IMR-90 (cell line): ENCODE data around the gene LRIG1. TPM values are rescaled to one million over a fixed set of nuclear protein-coding genes. Genes with fewer than 3 reads are reported as not detected.

Experiments used
- ATAC-seq: fragments of 200-7000 bp; cut with Tn5 transposase; 2 replicates; pipeline ENCODE4 v1.9.1; 2020; ENCODE audit warnings: low read depth, mild to moderate bottlenecking, moderate library complexity
- BruUV-seq: library from RNA; stranded (reverse); fragments of 400-500 nt; replicated peaks from 2 replicates; lab custom pipeline; 2021; lab: Mats Ljungman, UMichigan
- CTCF ChIA-PET: fragments of 300-600 bp; formaldehyde crosslinking; extraction: SDS; loops from one replicate; lab custom pipeline; 2021; ENCODE audit warnings: antibody characterized with exemption; lab: Yijun Ruan, JAX
- POLR2A ChIA-PET: fragments of 300-600 bp; sonication (Branson Sonifier 250); formaldehyde crosslinking; loops from one replicate; lab custom pipeline; 2022; ENCODE audit warnings: antibody characterized with exemption; ENCODE audit not compliant: unreplicated experiment; lab: Charles Lee
- DNase-seq: peaks from one replicate; pipeline ENCODE4 v3.0.0; 2013
- H2AFZ ChIP-seq: replicated peaks from 2 replicates; pipeline ENCODE3; 2013; ENCODE audit warnings: low read length, mild to moderate bottlenecking; ENCODE audit not compliant: poor library complexity
- H2AK5ac ChIP-seq: 2 replicates; pipeline ENCODE4 v1.6.1; 2013; ENCODE audit warnings: low read depth, low read length, inconsistent platforms
- H2AK9ac ChIP-seq: replicated peaks from 2 replicates; pipeline ENCODE3; 2013; ENCODE audit warnings: mild to moderate bottlenecking, low read depth, low read length, moderate library complexity; ENCODE audit not compliant: poor library complexity
- H2BK120ac ChIP-seq: 2 replicates; pipeline ENCODE4 v1.6.1; 2013; ENCODE audit warnings: low read depth, low read length, inconsistent platforms
- H2BK15ac ChIP-seq: 3 replicates; pipeline ENCODE4 v1.6.1; 2013; ENCODE audit warnings: low read depth, low read length, inconsistent platforms
- H2BK20ac ChIP-seq: 2 replicates; pipeline ENCODE4 v1.6.1; 2013; ENCODE audit warnings: low read depth, mild to moderate bottlenecking, inconsistent platforms, low read length, moderate library complexity
- H2BK5ac ChIP-seq: 2 replicates; pipeline ENCODE4 v1.6.1; 2013; ENCODE audit warnings: mild to moderate bottlenecking, low read depth, low read length, inconsistent platforms; ENCODE audit not compliant: poor library complexity, severe bottlenecking
- H3K14ac ChIP-seq: replicated peaks from 2 replicates; pipeline ENCODE4 v1.6.1; 2013; ENCODE audit warnings: low read depth, low read length, inconsistent platforms
- H3K18ac ChIP-seq: 2 replicates; pipeline ENCODE4 v1.6.1; 2013; ENCODE audit warnings: low read depth, low read length, control low read depth
- H3K23ac ChIP-seq: 2 replicates; pipeline ENCODE4 v1.6.1; 2013; ENCODE audit warnings: low read depth, low read length, inconsistent platforms
- H3K27ac ChIP-seq: 2 replicates; pipeline ENCODE4 v1.5.1; 2013; ENCODE audit warnings: mild to moderate bottlenecking, control low read depth, low read length; ENCODE audit not compliant: insufficient read depth
- H3K27me3 ChIP-seq: 2 replicates; pipeline ENCODE4 v1.6.1; 2013; ENCODE audit warnings: low read length; ENCODE audit not compliant: control insufficient read depth, insufficient read depth
- H3K36me3 ChIP-seq: 2 replicates; pipeline ENCODE4 v1.6.1; 2013; ENCODE audit warnings: low read length, mixed read lengths; ENCODE audit not compliant: control insufficient read depth, insufficient read depth
- H3K4ac ChIP-seq: 2 replicates; pipeline ENCODE4 v1.6.1; 2013; ENCODE audit warnings: low read depth, low read length, inconsistent platforms
- H3K4me1 ChIP-seq: 2 replicates; pipeline ENCODE4 v1.6.1; 2013; ENCODE audit warnings: low read length, mixed read lengths; ENCODE audit not compliant: control insufficient read depth, insufficient read depth
- H3K4me2 ChIP-seq: 2 replicates; pipeline ENCODE4 v1.6.1; 2013; ENCODE audit warnings: low read depth, mild to moderate bottlenecking, control low read depth, low read length, moderate library complexity
- H3K4me3 ChIP-seq: 2 replicates; pipeline ENCODE4 v1.5.1; 2013; ENCODE audit warnings: low read depth, mild to moderate bottlenecking, control low read depth, low read length, moderate library complexity; ENCODE audit not compliant: insufficient read depth
- H3K56ac ChIP-seq: 2 replicates; pipeline ENCODE4 v1.6.1; 2013; ENCODE audit warnings: low read length, inconsistent platforms; ENCODE audit not compliant: insufficient read depth; ENCODE audit errors: extremely low read depth
- H3K79me1 ChIP-seq, 2 experiments: 2 replicates each; pipeline ENCODE4 v1.6.1; 2013; ENCODE audit warnings: low read length in 2 of 2, inconsistent platforms in 1 of 2, low read depth in 1 of 2
- H3K9ac ChIP-seq: 2 replicates; pipeline ENCODE4 v1.6.1; 2013; ENCODE audit warnings: low read depth, low read length, control low read depth
- H3K9me1 ChIP-seq: 2 replicates; pipeline ENCODE4 v1.6.1; 2013; ENCODE audit warnings: low read length, inconsistent platforms; ENCODE audit not compliant: insufficient read depth
- H3K9me3 ChIP-seq: 2 replicates; pipeline ENCODE4 v1.6.1; 2013; ENCODE audit warnings: low read length; ENCODE audit not compliant: control insufficient read depth, insufficient read depth
- H4K20me1 ChIP-seq: 2 replicates; pipeline ENCODE4 v1.6.1; 2013; ENCODE audit warnings: low read length, inconsistent platforms; ENCODE audit not compliant: insufficient read depth
- H4K5ac ChIP-seq: 2 replicates; pipeline ENCODE4 v1.6.1; 2013; ENCODE audit warnings: mild to moderate bottlenecking, low read depth, low read length, control low read depth
- H4K8ac ChIP-seq, 2 experiments: 2 replicates each; pipeline ENCODE4 v1.6.1; 2013; ENCODE audit warnings: low read depth in 2 of 2, low read length in 2 of 2, control low read depth in 1 of 2, inconsistent platforms in 1 of 2
- H4K91ac ChIP-seq: 2 replicates; pipeline ENCODE4 v1.6.1; 2013; ENCODE audit warnings: low read depth, low read length, inconsistent platforms; ENCODE audit not compliant: insufficient read depth
- BHLHE40 ChIP-seq: fragments of 150-350 bp; IDR thresholded peaks from 2 replicates; pipeline ENCODE4 v1.6.1; 2016; ENCODE audit warnings: mild to moderate bottlenecking, low read depth, low read length
- ELK1 ChIP-seq: fragments of 150-350 bp; IDR thresholded peaks from 2 replicates; pipeline ENCODE4 v1.6.1; 2016; ENCODE audit warnings: low read depth, mild to moderate bottlenecking, low read length, moderate library complexity, borderline replicate concordance
- RFX5 ChIP-seq: IDR thresholded peaks from 2 replicates; pipeline ENCODE4 v1.8.0; 2012; ENCODE audit warnings: low read depth, mild to moderate bottlenecking, low read length, moderate library complexity
- WGBS, 2 experiments: methylation state at CpG; one replicate each; pipeline versions ENCODE4 v1.1.5 to v1.1.7; 2013; ENCODE audit warnings: missing lambda C conversion rate in 2 of 2; ENCODE audit not compliant: insufficient read length in 1 of 2; ENCODE audit errors: extremely low coverage in 2 of 2; 5-methylcytosine and 5-hydroxymethylcytosine counted together
- dilution Hi-C: fragments of 300-500 bp; cut with HindIII; formaldehyde crosslinking; loops from one replicate; pipeline ENCODE4 v1.14.3; 2018; ENCODE audit warnings: low sequenced_read_pairs; ENCODE audit not compliant: unreplicated experiment
- in situ Hi-C: fragments of 300-500 bp; cut with MboI; formaldehyde crosslinking; loops from 3 replicates; pipeline ENCODE4 v1.14.3; 2019; ENCODE audit warnings: low sequenced_read_pairs, inconsistent platforms, mixed read lengths
- intact Hi-C: fragments of 100-400 bp; cut with micrococcal nuclease; formaldehyde crosslinking; loops from 2 replicates; pipeline ENCODE4 v1.10.0; 2022
- polyA plus RNA-seq, 3 experiments: library from polyadenylated mRNA; depleted of rRNA; stranded (reverse); fragments of >200 nt; gene quantifications; 2 replicates each; pipeline ENCODE4 v1.2.3, GENCODE V29; 2012; ENCODE audit warnings: low replicate concordance in 1 of 3
- total RNA-seq: library from RNA; depleted of rRNA; stranded (reverse); fragments of >200 nt; gene quantifications from 2 replicates; pipeline ENCODE4 v1.2.3, GENCODE V29; 2012

Gene LRIG1
- total and polyA plus RNA-seq, 2 of the 4 experiments (the other 2 are of a cell fraction), result 62.8 to 87.8 TPM

GRCh38 chr3:66344391-66344811 is 156.4 kb downstream of the LRIG1 start:
- CTCF ChIA-PET, result no interaction called here
- Histone ChIP-seq H3K18ac (no peak overlapping the region), H2BK120ac (no peak overlapping the region), H4K8ac (no peak overlapping the region), H3K4me3 (no peak overlapping the region), H2BK20ac (no peak overlapping the region), H3K4ac (no peak overlapping the region), H3K9me1 (no peaks in the 10 kb centered on the region), H3K4me1 (no peaks in the 10 kb centered on the region), H3K9ac (no peak overlapping the region), H3K14ac (no peak overlapping the region), H4K5ac (no peak overlapping the region), H2AK5ac (no peak overlapping the region), H2AFZ (no peak overlapping the region), H2BK5ac (no peak overlapping the region), H3K56ac (no peak overlapping the region), H3K4me2 (no peak overlapping the region), H3K9me3 (no peaks in the 10 kb centered on the region), H3K36me3 (no peaks in the 10 kb centered on the region), H4K91ac (no peak overlapping the region), H3K23ac (no peak overlapping the region), H3K27me3 (no peaks in the 10 kb centered on the region), H3K79me1 (no peaks in the 10 kb centered on the region), H2AK9ac (no peak overlapping the region), H2BK15ac (no peak overlapping the region), H3K27ac (no peak overlapping the region), H4K20me1 (no peaks in the 10 kb centered on the region)
- TF ChIP-seq BHLHE40 (no peak), RFX5 (no peak), ELK1 (no peak)
- ATAC-seq, result no peak
- POLR2A ChIA-PET, result no interaction called here
- 95% methylated on average over 4 of the region's 9 CpGs; no CpG with 5 or more reads in 1 of the 2 experiments for WGBS, 2 experiments
- in situ Hi-C loops, result no loop called here
- intact Hi-C loops, result no loop called here
- no peak for DNase-seq
- no TSS peak for BruUV-seq
- dilution Hi-C loops, result no loop called here
